Liver (tissue), 9 donors: ENCODE measurements around the gene AP5S1. TPM values are rescaled to one million over a fixed set of nuclear protein-coding genes. Genes with fewer than 3 reads are reported as not detected.

Experiments used
- DNase-seq: peaks from one replicate; pipeline ENCODE4 v3.0.0-alpha.2; 2017; ENCODE audit warnings: low spot score
- H3K27ac ChIP-seq, 2 donors: one replicate each; pipeline ENCODE4 v1.7.0; 2013; ENCODE audit warnings: inconsistent platforms in 2 of 2, low read length in 2 of 2, control low read depth in 1 of 2, low read depth in 1 of 2, mild to moderate bottlenecking in 1 of 2
- H3K27me3 ChIP-seq, 4 donors: one replicate each; pipeline versions ENCODE4 v1.6.1 to v1.7.0; 2013; ENCODE audit warnings: low read length in 3 of 4, inconsistent platforms in 1 of 4, mild to moderate bottlenecking in 1 of 4, moderate library complexity in 1 of 4; ENCODE audit not compliant: control insufficient read depth in 4 of 4, insufficient read depth in 4 of 4
- H3K36me3 ChIP-seq, 4 donors: one replicate each; pipeline versions ENCODE4 v1.6.1 to v1.7.0; 2013; ENCODE audit warnings: low read length in 3 of 4, mild to moderate bottlenecking in 3 of 4, low read depth in 1 of 4, moderate library complexity in 1 of 4; ENCODE audit not compliant: control insufficient read depth in 4 of 4, insufficient read depth in 3 of 4
- H3K4me1 ChIP-seq, 4 donors: one replicate each; pipeline versions ENCODE4 v1.6.1 to v1.7.0; 2013; ENCODE audit warnings: low read length in 3 of 4, mild to moderate bottlenecking in 3 of 4, moderate library complexity in 1 of 4; ENCODE audit not compliant: control insufficient read depth in 4 of 4, insufficient read depth in 4 of 4
- H3K4me3 ChIP-seq, 3 donors: one replicate each; pipeline versions ENCODE4 v1.6.1 to v1.7.0; 2013; ENCODE audit warnings: low read length in 3 of 3, control low read depth in 1 of 3, low read depth in 1 of 3, mild to moderate bottlenecking in 1 of 3
- H3K9ac ChIP-seq, 2 donors: one replicate each; pipeline ENCODE4 v1.7.0; 2013; ENCODE audit warnings: low read length in 2 of 2, mild to moderate bottlenecking in 2 of 2, moderate library complexity in 2 of 2, control low read depth in 1 of 2, low read depth in 1 of 2
- H3K9me3 ChIP-seq, 4 donors: one replicate each; pipeline versions ENCODE4 v1.6.1 to v1.7.0; 2013; ENCODE audit warnings: low read length in 3 of 4; ENCODE audit not compliant: control insufficient read depth in 4 of 4
- ATF3 ChIP-seq: IDR thresholded peaks from 2 replicates; pipeline ENCODE4 v1.6.1; 2016; ENCODE audit warnings: antibody characterized with exemption
- CTCF ChIP-seq: fragments of 150-350 bp; IDR thresholded peaks from 2 replicates; pipeline ENCODE4 v1.5.1; 2017; ENCODE audit warnings: improper control_type of control experiment, low read depth, low read length; ENCODE audit not compliant: missing input control
- EGR1 ChIP-seq, 2 donors: IDR thresholded peaks; 2 replicates each; pipeline ENCODE4 v1.6.1; 2016 to 2018; ENCODE audit warnings: antibody characterized with exemption in 2 of 2, low read depth in 2 of 2
- FOXA1 ChIP-seq: IDR thresholded peaks from 2 replicates; pipeline ENCODE4 v1.6.1; 2016; ENCODE audit warnings: antibody characterized with exemption
- FOXA2 ChIP-seq: IDR thresholded peaks from 2 replicates; pipeline ENCODE4 v1.6.1; 2016; ENCODE audit warnings: antibody characterized with exemption
- GABPA ChIP-seq, 2 donors: IDR thresholded peaks in 1 of 2; conservative IDR thresholded peaks in 1 of 2; 2 replicates each; pipeline ENCODE4 v1.6.1; 2016; ENCODE audit warnings: antibody characterized with exemption in 2 of 2, mild to moderate bottlenecking in 1 of 2, moderate library complexity in 1 of 2
- HNF4A ChIP-seq, 2 donors: conservative IDR thresholded peaks; 2 replicates each; pipeline ENCODE4 v1.6.1; 2016; ENCODE audit warnings: antibody characterized with exemption in 2 of 2, mild to moderate bottlenecking in 2 of 2
- HNF4G ChIP-seq: IDR thresholded peaks from 2 replicates; pipeline ENCODE4 v1.6.1; 2016; ENCODE audit warnings: antibody characterized with exemption
- JUND ChIP-seq, 2 donors: IDR thresholded peaks; 2 replicates each; pipeline ENCODE4 v1.6.1; 2016; ENCODE audit warnings: antibody characterized with exemption in 2 of 2
- MAX ChIP-seq: IDR thresholded peaks from 2 replicates; pipeline ENCODE4 v1.6.1; 2016; ENCODE audit warnings: antibody characterized with exemption
- NR2F2 ChIP-seq: IDR thresholded peaks from 2 replicates; pipeline ENCODE4 v1.6.1; 2016; ENCODE audit warnings: antibody characterized with exemption
- RAD21 ChIP-seq, 2 donors: IDR thresholded peaks; 2 replicates each; pipeline ENCODE4 v1.6.1; 2016; ENCODE audit warnings: antibody characterized with exemption in 2 of 2, mild to moderate bottlenecking in 2 of 2
- REST ChIP-seq: IDR thresholded peaks from 2 replicates; pipeline ENCODE4 v1.6.1; 2016; ENCODE audit warnings: antibody characterized with exemption, mild to moderate bottlenecking
- RXRA ChIP-seq, 2 donors: IDR thresholded peaks; 2 replicates each; pipeline ENCODE4 v1.6.1; 2017 to 2018; ENCODE audit warnings: antibody characterized with exemption in 2 of 2, mild to moderate bottlenecking in 1 of 2
- SP1 ChIP-seq: IDR thresholded peaks from 2 replicates; pipeline ENCODE4 v1.6.1; 2018; ENCODE audit warnings: antibody characterized with exemption, mild to moderate bottlenecking
- TAF1 ChIP-seq: conservative IDR thresholded peaks from 2 replicates; pipeline ENCODE4 v1.6.1; 2016; ENCODE audit warnings: antibody characterized with exemption, mild to moderate bottlenecking
- YY1 ChIP-seq: IDR thresholded peaks from 2 replicates; pipeline ENCODE4 v1.6.1; 2016; ENCODE audit warnings: antibody characterized with exemption, mild to moderate bottlenecking
- WGBS: extraction: QIAGEN DNeasy Blood & Tissue Kit; methylation state at CpG from one replicate; pipeline ENCODE4 v1.1.7; 2013; 5-methylcytosine and 5-hydroxymethylcytosine counted together
- polyA plus RNA-seq, 2 donors: library from polyadenylated mRNA; stranded (reverse) in 1 of 2; unstranded in 1 of 2; fragments of 200-250 nt in 1 of 2; fragments of >200 nt in 1 of 2; fragmentation: Nextera tagmentation in 1 of 2; extraction: Ambion mirVana in 1 of 2; gene quantifications; one replicate each; pipeline versions ENCODE4 v1.2.1 to v1.2.3, GENCODE V29; 2013 to 2015
- total RNA-seq, 2 donors: library from RNA; depleted of rRNA; stranded (reverse); fragments of >200 nt; gene quantifications; one replicate each; pipeline ENCODE4 v1.2.3, GENCODE V29; 2014
- TF ChIP-seq, protein P1 (sequence below): IDR thresholded peaks from 2 replicates; pipeline ENCODE4 v1.6.1; 2016; ENCODE audit warnings: antibody characterized with exemption
- donor health status: healthy.
- donor health status: healthy.
- donor health status: healthy.
- donor health status: healthy.
- donor health status: healthy.

The AP5S1 gene
- total and polyA plus RNA-seq, 4 donors, result 9.1 to 14.5 (median 11.1) TPM

GRCh38 chr20:3804254-3804751 is 16.0 kb upstream of the AP5S1 start:
- Histone ChIP-seq H3K4me1 (peaks cover 17 to 35% (median 25%) of the 10 kb centered on the region in 4 donors), H3K4me3 (no peak overlapping the region), H3K27me3 (no peaks in the 10 kb centered on the region), H3K27ac (no peak overlapping the region), H3K36me3 (peaks cover 0 to 10% (median 4%) of the 10 kb centered on the region in 4 donors), H3K9me3 (no peaks in the 10 kb centered on the region), H3K9ac (no peak overlapping the region)
- DNase-seq, result no peak
- WGBS, result 89% methylated on average over 11 of the region's 11 CpGs
- TF ChIP-seq JUND (IDR thresholded peaks at IDR 0.05) (no peak), CTCF (no peak), YY1 (no peak), TAF1 (no peak), NR2F2 (no peak), MAX (no peak), REST (no peak), FOXA2 (no peak), RXRA (IDR thresholded peaks at IDR 0.05) (no peak), SP1 (no peak), RAD21 (IDR thresholded peaks at IDR 0.05) (no peak), HNF4G (no peak), ATF3 (no peak), EGR1 (IDR thresholded peaks at IDR 0.05; ENCODE audit: low read depth in 2 of 2) (no peak), HNF4A (conservative IDR thresholded peaks at IDR 0.05) (no peak), FOXA1 (no peak), GABPA (IDR thresholded peaks at IDR 0.05 in 1 of 2, conservative IDR thresholded peaks at IDR 0.05 in 1 of 2) (no peak)
- TF ChIP-seq, protein P1, sequence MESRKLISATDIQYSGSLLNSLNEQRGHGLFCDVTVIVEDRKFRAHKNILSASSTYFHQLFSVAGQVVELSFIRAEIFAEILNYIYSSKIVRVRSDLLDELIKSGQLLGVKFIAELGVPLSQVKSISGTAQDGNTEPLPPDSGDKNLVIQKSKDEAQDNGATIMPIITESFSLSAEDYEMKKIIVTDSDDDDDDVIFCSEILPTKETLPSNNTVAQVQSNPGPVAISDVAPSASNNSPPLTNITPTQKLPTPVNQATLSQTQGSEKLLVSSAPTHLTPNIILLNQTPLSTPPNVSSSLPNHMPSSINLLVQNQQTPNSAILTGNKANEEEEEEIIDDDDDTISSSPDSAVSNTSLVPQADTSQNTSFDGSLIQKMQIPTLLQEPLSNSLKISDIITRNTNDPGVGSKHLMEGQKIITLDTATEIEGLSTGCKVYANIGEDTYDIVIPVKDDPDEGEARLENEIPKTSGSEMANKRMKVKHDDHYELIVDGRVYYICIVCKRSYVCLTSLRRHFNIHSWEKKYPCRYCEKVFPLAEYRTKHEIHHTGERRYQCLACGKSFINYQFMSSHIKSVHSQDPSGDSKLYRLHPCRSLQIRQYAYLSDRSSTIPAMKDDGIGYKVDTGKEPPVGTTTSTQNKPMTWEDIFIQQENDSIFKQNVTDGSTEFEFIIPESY, result no peak
